OCI-LY7 (cell line): ENCODE results near the gene LRP8.

ENCODE experiments used
- CTCF ChIP-seq: fragments of 200-600 bp; sonication (generic); conservative IDR thresholded peaks from 2 replicates; pipeline ENCODE4 v1.5.1; 2014; ENCODE audit warnings: mild to moderate bottlenecking, antibody characterized with exemption, low read length, moderate library complexity, mixed read lengths
- EZH2phosphoT487 ChIP-seq: fragments of 200-600 bp; sonication (generic); IDR thresholded peaks from 2 replicates; pipeline ENCODE4 v1.6.1; 2018; ENCODE audit warnings: low read depth, borderline replicate concordance, mild to moderate bottlenecking, mixed run types, antibody characterized with exemption, low read length, moderate library complexity, mixed read lengths

- TF ChIP-seq CTCF (no peak), EZH2phosphoT487 (no peak)
Measured at GRCh38 chr1:53299233-53299632, 28.6 kb downstream of the LRP8 start.
